Measurements from ENCODE around the gene RARS1.
A peak's percentile ranks its signal among the peaks of the same experiment; 100 is the strongest.

The RARS1 gene

DNA sequence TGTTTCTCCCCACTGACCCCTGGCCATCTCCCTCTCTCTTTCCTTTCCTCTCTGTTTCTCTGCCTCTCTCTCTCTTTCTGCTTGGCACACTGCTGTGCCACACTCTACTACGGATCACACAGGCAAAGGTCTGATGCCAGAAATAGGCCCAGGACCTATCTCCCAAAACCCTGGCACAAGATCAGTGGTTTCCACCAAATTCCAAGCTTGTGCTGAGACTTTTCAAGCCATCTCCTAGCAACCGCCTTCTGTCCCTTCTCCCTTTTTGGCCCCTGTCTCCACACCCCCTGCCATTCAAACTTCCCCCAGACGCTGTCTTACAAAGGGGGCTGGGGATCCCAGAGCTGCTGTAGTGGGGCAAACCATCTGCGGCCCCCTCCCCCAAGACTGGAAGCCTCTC, 38.5 kb upstream of the RARS1 start:
- Mint-ChIP-seq H3K4me1 (peaks cover 26% of the 10 kb centered on the region), H3K4me3 (peak overlapping the region in 1 of 3 experiments; percentile 17), H3K27me3 (ENCODE audit: low read depth) (no peaks in the 10 kb centered on the region), H3K36me3 (ENCODE audit: low read depth) (peaks cover 5% of the 10 kb centered on the region), H3K9me3 (no peaks in the 10 kb centered on the region), H3K27ac (peak overlapping the region; percentile 75 to 85 (median 84))
- TF ChIP-seq CTCF (IDR thresholded peaks at IDR 0.05; ENCODE audit: unreplicated experiment in 3 of 3): no peak

DNA sequence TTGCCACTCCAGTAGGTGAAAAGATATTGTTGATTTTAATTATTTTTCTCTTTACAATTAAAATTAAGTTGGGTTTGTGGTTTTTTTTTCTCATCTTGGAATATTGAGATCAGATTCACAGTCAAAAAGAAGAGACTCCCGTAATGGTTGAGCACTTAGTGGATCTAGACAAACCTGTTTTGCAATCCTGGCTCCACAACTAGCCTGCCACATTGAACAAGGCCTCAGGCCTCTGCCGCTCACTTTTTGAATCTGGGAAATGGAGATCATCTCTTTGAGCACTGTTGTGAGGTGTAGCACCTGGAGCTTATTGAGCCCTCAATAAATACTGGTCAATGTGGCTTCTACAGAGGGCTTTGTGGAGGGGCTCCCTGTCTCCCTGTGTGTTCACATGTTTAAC, 37.1 kb upstream of the RARS1 start:
- Mint-ChIP-seq H3K36me3 (ENCODE audit: low read depth) (peaks cover 2% of the 10 kb centered on the region), H3K4me3 (no peak overlapping the region), H3K4me1 (peaks cover 26% of the 10 kb centered on the region), H3K27me3 (ENCODE audit: low read depth) (no peaks in the 10 kb centered on the region), H3K27ac (no peak overlapping the region), H3K9me3 (no peaks in the 10 kb centered on the region)
- no peak for TF ChIP-seq CTCF (IDR thresholded peaks at IDR 0.05; ENCODE audit: unreplicated experiment in 3 of 3)

GRCh38 chr5:168451565-168451964, 34.7 kb upstream of the RARS1 start:
- no peak for TF ChIP-seq CTCF (IDR thresholded peaks at IDR 0.05; ENCODE audit: unreplicated experiment in 3 of 3)
- H3K27me3 Mint-ChIP-seq (ENCODE audit: low read depth): no peaks in the 10 kb centered on the region
- H3K27ac Mint-ChIP-seq: no peak overlapping the region
- peaks cover 22% of the 10 kb centered on the region for H3K4me1 Mint-ChIP-seq
- no peak overlapping the region for H3K4me3 Mint-ChIP-seq
- no peaks in the 10 kb centered on the region for H3K36me3 Mint-ChIP-seq (ENCODE audit: low read depth)
- no peaks in the 10 kb centered on the region for H3K9me3 Mint-ChIP-seq

GRCh38 chr5:168455201-168455600, 31.1 kb upstream of the RARS1 start:
- no peaks in the 10 kb centered on the region for H3K27me3 Mint-ChIP-seq (ENCODE audit: low read depth)
- no peak for TF ChIP-seq CTCF (IDR thresholded peaks at IDR 0.05; ENCODE audit: unreplicated experiment in 3 of 3)
- H3K4me1 Mint-ChIP-seq: no peaks in the 10 kb centered on the region
- H3K9me3 Mint-ChIP-seq: peaks cover 3% of the 10 kb centered on the region
- no peak overlapping the region for H3K4me3 Mint-ChIP-seq
- peaks cover 17% of the 10 kb centered on the region for H3K36me3 Mint-ChIP-seq (ENCODE audit: low read depth)
- H3K27ac Mint-ChIP-seq: no peak overlapping the region

GRCh38 chr5:168457542-168457941, 28.7 kb upstream of the RARS1 start:
- Mint-ChIP-seq H3K27me3 (ENCODE audit: low read depth) (no peaks in the 10 kb centered on the region), H3K27ac (no peak overlapping the region), H3K4me3 (no peak overlapping the region), H3K36me3 (ENCODE audit: low read depth) (peaks cover 17% of the 10 kb centered on the region), H3K9me3 (peaks cover 3% of the 10 kb centered on the region), H3K4me1 (no peaks in the 10 kb centered on the region)
- TF ChIP-seq CTCF (IDR thresholded peaks at IDR 0.05; ENCODE audit: unreplicated experiment in 3 of 3): no peak

DNA sequence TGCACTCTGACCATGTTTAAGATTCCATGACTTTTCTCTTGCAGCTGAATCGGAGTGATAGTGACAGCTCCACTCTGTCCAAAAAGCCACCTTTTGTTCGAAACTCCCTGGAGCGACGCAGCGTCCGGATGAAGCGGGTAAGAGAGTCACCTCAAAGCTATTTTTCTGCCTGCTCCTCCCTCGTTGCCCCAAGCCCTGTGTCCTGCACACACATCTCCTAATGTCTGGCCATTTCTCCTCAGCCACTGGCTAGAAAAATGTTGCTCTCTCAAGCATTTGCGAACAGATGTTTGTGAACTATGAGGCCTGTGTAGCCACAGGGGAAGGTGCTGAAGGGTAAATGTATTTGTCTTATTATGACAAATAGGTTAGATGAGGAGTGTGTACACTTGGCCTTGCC, 25.7 kb upstream of the RARS1 start:
- Mint-ChIP-seq H3K4me3 (no peak overlapping the region), H3K36me3 (ENCODE audit: low read depth) (peaks cover 23% of the 10 kb centered on the region), H3K9me3 (peaks cover 3% of the 10 kb centered on the region), H3K27ac (no peak overlapping the region), H3K27me3 (ENCODE audit: low read depth) (no peaks in the 10 kb centered on the region), H3K4me1 (no peaks in the 10 kb centered on the region)
- TF ChIP-seq CTCF (IDR thresholded peaks at IDR 0.05; ENCODE audit: unreplicated experiment in 3 of 3): no peak

Data from nephron (organoid).